Neural cell (in vitro differentiated cells): ENCODE measurements around the gene R3HDML. TPM values are rescaled to one million over a fixed set of nuclear protein-coding genes. Genes with fewer than 3 reads are reported as not detected.

Source experiments
- H2AFZ ChIP-seq: fragments of 200-600, 300-800 bp; sonication (generic), shearing (Covaris generic); 2 replicates; pipeline ENCODE4 v1.6.0; 2014; ENCODE audit warnings: low read depth, mild to moderate bottlenecking, antibody characterized with exemption, low read length, moderate library complexity
- H3F3A ChIP-seq: fragments of 200-600 bp; shearing (Covaris generic); 2 replicates; pipeline ENCODE4 v1.6.1; 2016; ENCODE audit warnings: mild to moderate bottlenecking, moderate library complexity, mixed read lengths, antibody characterized with exemption, low read length; ENCODE audit not compliant: insufficient read depth, poor library complexity, severe bottlenecking
- H3K27ac ChIP-seq: fragments of 200-600, 300-800 bp; sonication (generic), shearing (Covaris generic); 2 replicates; pipeline ENCODE4 v1.5.1; 2014; ENCODE audit warnings: mild to moderate bottlenecking, low read length, moderate library complexity
- H3K27me3 ChIP-seq: fragments of 300-800, 200-600 bp; sonication (generic), shearing (Covaris generic); 2 replicates; pipeline ENCODE4 v1.6.0; 2014; ENCODE audit warnings: mild to moderate bottlenecking, low read depth, low read length, moderate library complexity; ENCODE audit not compliant: insufficient read depth
- H3K36me3 ChIP-seq: fragments of 300-800, 200-600 bp; sonication (generic), shearing (Covaris generic); 2 replicates; pipeline ENCODE4 v1.5.1; 2014; ENCODE audit warnings: mild to moderate bottlenecking, antibody characterized with exemption, low read length, moderate library complexity; ENCODE audit not compliant: insufficient read depth
- H3K4me2 ChIP-seq: fragments of 300-800, 200-600 bp; sonication (generic), shearing (Covaris generic); 2 replicates; pipeline ENCODE4 v1.6.0; 2014; ENCODE audit warnings: mild to moderate bottlenecking, low read length
- H3K4me3 ChIP-seq: fragments of 300-800, 200-600 bp; sonication (generic), shearing (Covaris generic); 2 replicates; pipeline ENCODE4 v1.5.1; 2014; ENCODE audit warnings: mild to moderate bottlenecking, low read length, moderate library complexity
- H3K79me2 ChIP-seq: fragments of 200-600 bp; shearing (Covaris generic); replicated peaks from 2 replicates; pipeline ENCODE4 v1.6.0; 2014; ENCODE audit warnings: mild to moderate bottlenecking, low read length, moderate library complexity; ENCODE audit not compliant: insufficient read depth
- H3K9ac ChIP-seq: fragments of 300-800, 200-600 bp; sonication (generic), shearing (Covaris generic); 2 replicates; pipeline ENCODE4 v1.6.1; 2016; ENCODE audit warnings: mild to moderate bottlenecking, low read length, mixed read lengths
- H3K9me2 ChIP-seq: fragments of 200-600 bp; shearing (Covaris generic); 2 replicates; pipeline ENCODE4 v1.6.1; 2016; ENCODE audit warnings: mild to moderate bottlenecking, low read length, mixed read lengths; ENCODE audit not compliant: insufficient read depth
- H3K9me3 ChIP-seq: fragments of 200-600, 300-800 bp; sonication (generic), shearing (Covaris generic); 2 replicates; pipeline ENCODE4 v1.6.1; 2016; ENCODE audit warnings: mild to moderate bottlenecking, mixed run types, low read length, moderate library complexity, mixed read lengths
- H4K20me1 ChIP-seq: fragments of 200-600 bp; shearing (Covaris generic); 2 replicates; pipeline ENCODE4 v1.6.1; 2016; ENCODE audit warnings: mild to moderate bottlenecking, mixed run types; ENCODE audit not compliant: insufficient read depth
- EP300 ChIP-seq: fragments of 450-650 bp; conservative IDR thresholded peaks from 2 replicates; pipeline ENCODE4 v1.6.1; 2014; ENCODE audit warnings: antibody characterized with exemption, mild to moderate bottlenecking, moderate library complexity; ENCODE audit not compliant: poor library complexity, severe bottlenecking
- EZH2 ChIP-seq: fragments of 200-600, 300-800 bp; shearing (Covaris generic), sonication (generic); IDR thresholded peaks from 2 replicates; pipeline ENCODE4 v1.6.1; 2014; ENCODE audit warnings: antibody characterized with exemption, low read length, borderline replicate concordance, mild to moderate bottlenecking; ENCODE audit not compliant: insufficient read depth, poor library complexity, severe bottlenecking
- MXI1 ChIP-seq: fragments of 450-650 bp; conservative IDR thresholded peaks from 2 replicates; pipeline ENCODE4 v1.6.1; 2014; ENCODE audit warnings: antibody characterized with exemption, mild to moderate bottlenecking; ENCODE audit not compliant: poor library complexity, severe bottlenecking
- POLR2AphosphoS5 ChIP-seq: IDR thresholded peaks from 2 replicates; pipeline ENCODE4 v1.6.1; 2012
- RAD21 ChIP-seq: fragments of 450-650 bp; conservative IDR thresholded peaks from 2 replicates; pipeline ENCODE4 v1.6.1; 2014; ENCODE audit warnings: antibody characterized with exemption, mild to moderate bottlenecking, moderate library complexity
- REST ChIP-seq: IDR thresholded peaks from 2 replicates; pipeline ENCODE4 v1.6.1; 2012; ENCODE audit warnings: borderline replicate concordance
- SMC3 ChIP-seq: fragments of 450-650 bp; conservative IDR thresholded peaks from 2 replicates; pipeline ENCODE4 v1.6.1; 2014; ENCODE audit warnings: antibody characterized with exemption, mild to moderate bottlenecking, moderate library complexity; ENCODE audit not compliant: poor library complexity
- TAF1 ChIP-seq: IDR thresholded peaks from 2 replicates; pipeline ENCODE4 v1.6.1; 2012; ENCODE audit warnings: low read depth
- polyA plus RNA-seq: library from polyadenylated mRNA; depleted of rRNA; stranded (reverse); fragments of >200 nt; gene quantifications from 2 replicates; pipeline ENCODE4 v1.2.3, GENCODE V29; 2014
- TF ChIP-seq, protein P1 (sequence below): fragments of 450-650 bp; IDR thresholded peaks from 2 replicates; pipeline ENCODE4 v1.5.1; 2014; ENCODE audit warnings: antibody characterized with exemption, mild to moderate bottlenecking, moderate library complexity; ENCODE audit not compliant: poor library complexity, severe bottlenecking

The R3HDML gene
- polyA plus RNA-seq, 1 donor from 2014 or later = not detected

DNA sequence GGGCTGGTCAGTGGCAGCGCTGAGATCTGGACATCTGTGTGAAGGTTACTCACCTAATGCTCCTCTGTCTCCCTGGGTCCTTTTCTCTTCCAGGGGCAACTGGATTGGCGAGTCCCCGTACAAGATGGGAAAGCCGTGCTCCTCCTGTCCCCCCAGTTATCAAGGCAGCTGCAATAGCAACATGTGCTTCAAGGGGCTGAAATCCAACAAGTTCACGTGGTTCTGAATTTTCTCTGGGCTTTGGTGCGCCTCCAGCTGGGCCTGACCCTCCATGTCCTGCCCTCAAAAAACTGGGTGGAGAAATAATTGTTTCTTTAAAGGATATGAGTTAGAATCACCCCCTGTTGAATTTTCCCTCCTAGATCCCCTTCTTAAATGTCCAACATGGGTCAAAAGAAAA is 13.7 kb downstream of the R3HDML start:
- no peaks in the 10 kb centered on the region for H3K79me2 ChIP-seq
- TF ChIP-seq EZH2 = no peak
- TF ChIP-seq TAF1 = no peak
- TF ChIP-seq REST = no peak
- TF ChIP-seq, protein P1, sequence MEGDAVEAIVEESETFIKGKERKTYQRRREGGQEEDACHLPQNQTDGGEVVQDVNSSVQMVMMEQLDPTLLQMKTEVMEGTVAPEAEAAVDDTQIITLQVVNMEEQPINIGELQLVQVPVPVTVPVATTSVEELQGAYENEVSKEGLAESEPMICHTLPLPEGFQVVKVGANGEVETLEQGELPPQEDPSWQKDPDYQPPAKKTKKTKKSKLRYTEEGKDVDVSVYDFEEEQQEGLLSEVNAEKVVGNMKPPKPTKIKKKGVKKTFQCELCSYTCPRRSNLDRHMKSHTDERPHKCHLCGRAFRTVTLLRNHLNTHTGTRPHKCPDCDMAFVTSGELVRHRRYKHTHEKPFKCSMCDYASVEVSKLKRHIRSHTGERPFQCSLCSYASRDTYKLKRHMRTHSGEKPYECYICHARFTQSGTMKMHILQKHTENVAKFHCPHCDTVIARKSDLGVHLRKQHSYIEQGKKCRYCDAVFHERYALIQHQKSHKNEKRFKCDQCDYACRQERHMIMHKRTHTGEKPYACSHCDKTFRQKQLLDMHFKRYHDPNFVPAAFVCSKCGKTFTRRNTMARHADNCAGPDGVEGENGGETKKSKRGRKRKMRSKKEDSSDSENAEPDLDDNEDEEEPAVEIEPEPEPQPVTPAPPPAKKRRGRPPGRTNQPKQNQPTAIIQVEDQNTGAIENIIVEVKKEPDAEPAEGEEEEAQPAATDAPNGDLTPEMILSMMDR = no peak
- TF ChIP-seq SMC3 = no peak
- TF ChIP-seq EP300 = no peak
- TF ChIP-seq POLR2AphosphoS5 = no peak
- TF ChIP-seq RAD21 = no peak
- TF ChIP-seq MXI1 = no peak
- H3K4me3 ChIP-seq = no peak overlapping the region
- H3K4me2 ChIP-seq = no peak overlapping the region
- no peaks in the 10 kb centered on the region for H3K9me3 ChIP-seq
- H3K27me3 ChIP-seq = no peaks in the 10 kb centered on the region
- H3K9ac ChIP-seq = no peak overlapping the region
- H3K27ac ChIP-seq = no peak overlapping the region
- H3K9me2 ChIP-seq = no peaks in the 10 kb centered on the region
- no peaks in the 10 kb centered on the region for H3K36me3 ChIP-seq
- H2AFZ ChIP-seq = no peak overlapping the region
- no peaks in the 10 kb centered on the region for H4K20me1 ChIP-seq
- no peaks in the 10 kb centered on the region for H3F3A ChIP-seq

GRCh38 chr20:44354979-44355497 is 18.2 kb downstream of the R3HDML start:
- H3K9me2 ChIP-seq = no peaks in the 10 kb centered on the region
- H3K36me3 ChIP-seq = no peaks in the 10 kb centered on the region
- no peaks in the 10 kb centered on the region for H3K9me3 ChIP-seq
- no peaks in the 10 kb centered on the region for H4K20me1 ChIP-seq
- H3K27me3 ChIP-seq = no peaks in the 10 kb centered on the region
- H3K79me2 ChIP-seq = no peaks in the 10 kb centered on the region
- no peak overlapping the region for H3K4me3 ChIP-seq
- H2AFZ ChIP-seq = no peak overlapping the region
- H3K9ac ChIP-seq = no peak overlapping the region
- no peaks in the 10 kb centered on the region for H3F3A ChIP-seq
- no peak for TF ChIP-seq TAF1
- no peak overlapping the region for H3K4me2 ChIP-seq
- H3K27ac ChIP-seq = no peak overlapping the region
